Measurements from ENCODE around the gene DOCK3. TPM values are rescaled to one million over a fixed set of nuclear protein-coding genes. Genes with fewer than 3 reads are reported as not detected.
A peak's percentile ranks its signal among the peaks of the same experiment; 100 is the strongest.

The DOCK3 gene
- total RNA-seq, 1 donor from 2014 or later = 21.0 TPM

DNA sequence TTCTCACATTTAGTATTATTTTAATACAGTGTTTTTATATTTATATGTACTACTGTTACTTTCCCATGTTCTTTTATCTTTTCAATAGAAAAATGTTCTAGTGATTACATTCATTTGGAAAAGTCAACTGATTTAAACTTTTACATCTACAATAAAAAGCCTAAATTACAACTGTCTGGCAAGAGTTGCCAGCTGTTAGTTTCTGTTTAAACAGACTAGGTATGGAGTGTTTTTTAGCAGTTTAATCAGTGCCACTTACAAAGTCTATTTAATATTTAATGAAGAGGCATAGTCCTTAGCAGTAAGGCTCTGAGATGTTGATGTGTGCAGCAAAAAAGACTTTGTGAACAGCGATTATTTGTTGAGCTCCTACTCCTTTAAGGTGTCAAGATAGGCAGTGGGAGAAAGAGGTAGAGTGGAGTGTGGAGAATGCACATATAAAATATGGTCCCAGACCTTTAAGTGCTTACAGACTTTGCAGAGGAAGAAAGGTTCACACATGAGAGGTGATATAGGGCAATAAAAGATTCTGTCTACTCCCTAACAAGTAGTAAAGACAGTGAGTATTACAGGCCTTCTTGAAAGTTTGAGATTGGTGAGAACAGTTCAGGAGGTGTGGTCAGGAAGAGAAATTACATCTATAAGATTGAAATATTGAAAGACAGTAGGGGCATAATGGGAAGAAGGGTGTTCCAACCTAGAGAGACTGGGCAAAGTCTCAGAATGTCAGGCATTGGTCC, 320.5 kb downstream of the DOCK3 start:
- Mint-ChIP-seq H3K27me3 (ENCODE audit: low read depth) (no peaks in the 10 kb centered on the region), H3K36me3 (no peaks in the 10 kb centered on the region), H3K9me3 (peaks cover 15% of the 10 kb centered on the region), H3K27ac (no peak overlapping the region), H3K4me3 (no peak overlapping the region), H3K4me1 (no peaks in the 10 kb centered on the region)
- no peak for DNase-seq (ENCODE audit: low spot score in 2 of 2, unreplicated experiment in 2 of 2)
- TF ChIP-seq, protein P1, sequence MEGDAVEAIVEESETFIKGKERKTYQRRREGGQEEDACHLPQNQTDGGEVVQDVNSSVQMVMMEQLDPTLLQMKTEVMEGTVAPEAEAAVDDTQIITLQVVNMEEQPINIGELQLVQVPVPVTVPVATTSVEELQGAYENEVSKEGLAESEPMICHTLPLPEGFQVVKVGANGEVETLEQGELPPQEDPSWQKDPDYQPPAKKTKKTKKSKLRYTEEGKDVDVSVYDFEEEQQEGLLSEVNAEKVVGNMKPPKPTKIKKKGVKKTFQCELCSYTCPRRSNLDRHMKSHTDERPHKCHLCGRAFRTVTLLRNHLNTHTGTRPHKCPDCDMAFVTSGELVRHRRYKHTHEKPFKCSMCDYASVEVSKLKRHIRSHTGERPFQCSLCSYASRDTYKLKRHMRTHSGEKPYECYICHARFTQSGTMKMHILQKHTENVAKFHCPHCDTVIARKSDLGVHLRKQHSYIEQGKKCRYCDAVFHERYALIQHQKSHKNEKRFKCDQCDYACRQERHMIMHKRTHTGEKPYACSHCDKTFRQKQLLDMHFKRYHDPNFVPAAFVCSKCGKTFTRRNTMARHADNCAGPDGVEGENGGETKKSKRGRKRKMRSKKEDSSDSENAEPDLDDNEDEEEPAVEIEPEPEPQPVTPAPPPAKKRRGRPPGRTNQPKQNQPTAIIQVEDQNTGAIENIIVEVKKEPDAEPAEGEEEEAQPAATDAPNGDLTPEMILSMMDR (IDR thresholded peaks at IDR 0.05; ENCODE audit: unreplicated experiment) = no peak

DNA sequence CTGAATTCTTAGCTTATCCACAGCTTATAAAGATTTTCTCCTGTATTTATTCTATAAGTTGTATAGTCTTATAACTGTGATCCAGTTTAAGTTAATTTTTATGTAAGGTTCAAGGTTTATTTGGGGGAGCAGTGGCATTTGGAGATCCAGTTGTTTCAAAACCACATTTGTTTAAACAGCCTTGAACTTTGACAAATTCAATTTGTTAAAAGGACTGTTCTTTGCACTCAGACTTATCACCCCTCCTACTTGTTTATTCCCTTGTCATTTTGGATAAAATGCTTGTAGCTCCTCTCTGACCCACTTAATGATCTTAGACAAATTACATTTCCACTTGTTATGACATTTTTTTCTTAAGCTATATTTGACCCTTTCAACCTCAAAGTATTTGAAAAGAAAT, 327.8 kb downstream of the DOCK3 start:
- Mint-ChIP-seq H3K36me3 (no peaks in the 10 kb centered on the region), H3K27me3 (ENCODE audit: low read depth) (no peaks in the 10 kb centered on the region), H3K4me1 (peaks cover 11% of the 10 kb centered on the region), H3K4me3 (no peak overlapping the region), H3K9me3 (peaks cover 4% of the 10 kb centered on the region), H3K27ac (no peak overlapping the region)
- DNase-seq (ENCODE audit: low spot score in 2 of 2, unreplicated experiment in 2 of 2) = no peak
- TF ChIP-seq, protein P1 (IDR thresholded peaks at IDR 0.05; ENCODE audit: unreplicated experiment) = no peak

DNA sequence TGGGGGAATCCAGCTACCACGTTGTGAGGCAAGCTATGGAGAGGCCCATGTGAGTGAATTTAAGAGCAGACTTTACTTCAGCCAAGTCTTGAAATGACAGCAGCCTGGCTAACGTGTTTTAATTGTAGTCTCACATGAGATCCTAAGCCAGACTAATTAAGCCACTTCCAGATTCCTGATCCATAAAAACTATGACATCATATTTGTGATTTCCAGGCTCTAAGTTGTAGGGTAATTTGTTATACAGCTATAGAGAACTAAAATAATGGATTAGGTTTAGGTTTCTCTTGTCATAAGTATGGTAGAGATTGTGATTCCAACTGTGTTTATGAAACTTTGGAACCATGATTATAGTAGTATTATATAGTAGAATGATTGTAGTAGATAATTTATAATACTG, 329.5 kb downstream of the DOCK3 start:
- Mint-ChIP-seq H3K27ac (no peak overlapping the region), H3K4me3 (no peak overlapping the region), H3K4me1 (peaks cover 11% of the 10 kb centered on the region)

GRCh38 chr3:51024121-51024520, 349.4 kb downstream of the DOCK3 start:
- TF ChIP-seq, protein P1 (IDR thresholded peaks at IDR 0.05; ENCODE audit: unreplicated experiment) = no peak
- Mint-ChIP-seq H3K36me3 (peaks cover 14% of the 10 kb centered on the region), H3K9me3 (peaks cover 52% of the 10 kb centered on the region), H3K27ac (no peak overlapping the region), H3K27me3 (ENCODE audit: low read depth) (no peaks in the 10 kb centered on the region), H3K4me3 (no peak overlapping the region), H3K4me1 (peaks cover 13% of the 10 kb centered on the region)
- no peak for DNase-seq (ENCODE audit: low spot score in 2 of 2, unreplicated experiment in 2 of 2)

More for the DNA sequence above, 329.5 kb downstream of the DOCK3 start:
- DNase-seq (ENCODE audit: low spot score in 2 of 2, unreplicated experiment in 2 of 2) = no peak
- Mint-ChIP-seq H3K9me3 (peaks cover 13% of the 10 kb centered on the region), H3K27me3 (ENCODE audit: low read depth) (no peaks in the 10 kb centered on the region), H3K36me3 (peaks cover 3% of the 10 kb centered on the region)
- TF ChIP-seq, protein P1 (IDR thresholded peaks at IDR 0.05; ENCODE audit: unreplicated experiment) = no peak

- Mint-ChIP-seq H3K27ac (peak overlapping the region; percentile 50), H3K4me1 (peaks cover 13% of the 10 kb centered on the region), H3K27me3 (ENCODE audit: low read depth) (no peaks in the 10 kb centered on the region), H3K9me3 (peaks cover 45% of the 10 kb centered on the region), H3K36me3 (peaks cover 7% of the 10 kb centered on the region), H3K4me3 (no peak overlapping the region)
- DNase-seq (ENCODE audit: low spot score in 2 of 2, unreplicated experiment in 2 of 2) = no peak
- TF ChIP-seq, protein P1 (IDR thresholded peaks at IDR 0.05; ENCODE audit: unreplicated experiment) = no peak
Observed at GRCh38 chr3:51024765-51025632, 350.3 kb downstream of the DOCK3 start.

All from mesothelial cell of epicardium (in vitro differentiated cells).